Erythroblast (primary cell): ENCODE data around the gene LHPP.

Experiments
- GATA1 ChIP-seq: IDR thresholded peaks from 2 replicates; pipeline ENCODE4 v1.6.1; 2011; ENCODE audit warnings: low read depth, mild to moderate bottlenecking, control low read depth, low read length, moderate library complexity
- POLR2A ChIP-seq: IDR thresholded peaks from 2 replicates; pipeline ENCODE4 v1.6.1; 2011; ENCODE audit warnings: mild to moderate bottlenecking, low read length

DNA sequence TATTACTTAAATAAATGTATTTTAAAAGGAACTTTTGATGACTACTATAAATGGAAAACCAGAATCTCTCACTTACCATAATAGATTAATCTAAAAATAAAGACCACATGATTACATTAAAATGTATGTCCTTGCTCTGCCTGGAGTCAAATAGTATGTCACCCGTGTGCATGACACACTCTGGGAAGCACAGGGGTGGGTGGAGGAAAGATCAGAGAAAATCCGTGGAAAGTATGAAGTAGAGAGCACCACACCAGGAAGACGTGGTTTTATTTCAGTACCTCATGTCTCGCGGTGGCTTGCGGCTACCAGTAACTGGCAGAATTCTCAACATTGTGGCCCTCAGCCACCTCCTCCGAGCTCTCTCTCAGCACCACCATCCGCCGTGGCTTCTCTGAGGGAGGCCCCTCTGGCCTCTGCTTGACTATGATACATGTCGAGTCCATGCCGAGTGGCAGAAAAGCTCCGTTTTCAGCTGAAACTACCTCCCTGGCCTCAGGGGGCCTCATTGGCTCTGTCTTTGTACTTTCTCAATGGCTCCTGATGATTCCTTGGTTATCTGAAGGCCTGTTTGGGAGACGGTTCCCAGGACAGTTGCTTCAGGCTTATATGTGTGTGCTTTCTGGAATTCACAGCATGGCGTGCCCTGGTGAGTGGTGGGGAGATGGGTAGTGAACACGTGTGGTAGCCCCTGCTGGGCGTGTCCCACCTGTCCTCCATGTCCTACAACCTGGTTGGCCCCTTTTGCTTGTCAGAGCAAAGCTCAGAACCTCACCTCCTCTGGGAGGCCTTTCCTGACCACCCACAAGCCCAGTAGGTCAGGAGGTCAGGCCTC lies 49.8 kb downstream of the LHPP start:
- no peak for TF ChIP-seq POLR2A
- TF ChIP-seq GATA1: no peak
